ENCODE measurements around the gene BCAS3. TPM values are rescaled to one million over a fixed set of nuclear protein-coding genes. Genes with fewer than 3 reads are reported as not detected.

BCAS3 gene
- total RNA-seq, 1 donor from 2014 or later, result 15.2 TPM

DNA sequence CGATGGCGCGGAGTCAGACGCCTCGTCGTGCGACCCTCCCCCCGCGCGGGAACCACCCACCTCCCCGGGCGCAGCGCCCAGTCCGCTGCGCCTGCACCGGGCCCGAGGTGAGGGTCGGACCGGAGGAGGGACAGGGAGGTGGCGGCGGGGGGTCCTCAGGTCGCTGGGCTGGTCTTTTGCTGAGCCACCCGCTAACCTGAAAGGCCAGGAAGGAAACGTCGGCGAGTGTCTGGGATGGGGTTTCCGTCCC lies 726.9 kb downstream of the BCAS3 start:
- no peak overlapping the region for H3K4me3 ChIP-seq (ENCODE audit: low read depth, low read length)
- TF ChIP-seq, protein P1, sequence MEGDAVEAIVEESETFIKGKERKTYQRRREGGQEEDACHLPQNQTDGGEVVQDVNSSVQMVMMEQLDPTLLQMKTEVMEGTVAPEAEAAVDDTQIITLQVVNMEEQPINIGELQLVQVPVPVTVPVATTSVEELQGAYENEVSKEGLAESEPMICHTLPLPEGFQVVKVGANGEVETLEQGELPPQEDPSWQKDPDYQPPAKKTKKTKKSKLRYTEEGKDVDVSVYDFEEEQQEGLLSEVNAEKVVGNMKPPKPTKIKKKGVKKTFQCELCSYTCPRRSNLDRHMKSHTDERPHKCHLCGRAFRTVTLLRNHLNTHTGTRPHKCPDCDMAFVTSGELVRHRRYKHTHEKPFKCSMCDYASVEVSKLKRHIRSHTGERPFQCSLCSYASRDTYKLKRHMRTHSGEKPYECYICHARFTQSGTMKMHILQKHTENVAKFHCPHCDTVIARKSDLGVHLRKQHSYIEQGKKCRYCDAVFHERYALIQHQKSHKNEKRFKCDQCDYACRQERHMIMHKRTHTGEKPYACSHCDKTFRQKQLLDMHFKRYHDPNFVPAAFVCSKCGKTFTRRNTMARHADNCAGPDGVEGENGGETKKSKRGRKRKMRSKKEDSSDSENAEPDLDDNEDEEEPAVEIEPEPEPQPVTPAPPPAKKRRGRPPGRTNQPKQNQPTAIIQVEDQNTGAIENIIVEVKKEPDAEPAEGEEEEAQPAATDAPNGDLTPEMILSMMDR (conservative IDR thresholded peaks at IDR 0.05; ENCODE audit: low read depth, low read length), result no peak

DNA sequence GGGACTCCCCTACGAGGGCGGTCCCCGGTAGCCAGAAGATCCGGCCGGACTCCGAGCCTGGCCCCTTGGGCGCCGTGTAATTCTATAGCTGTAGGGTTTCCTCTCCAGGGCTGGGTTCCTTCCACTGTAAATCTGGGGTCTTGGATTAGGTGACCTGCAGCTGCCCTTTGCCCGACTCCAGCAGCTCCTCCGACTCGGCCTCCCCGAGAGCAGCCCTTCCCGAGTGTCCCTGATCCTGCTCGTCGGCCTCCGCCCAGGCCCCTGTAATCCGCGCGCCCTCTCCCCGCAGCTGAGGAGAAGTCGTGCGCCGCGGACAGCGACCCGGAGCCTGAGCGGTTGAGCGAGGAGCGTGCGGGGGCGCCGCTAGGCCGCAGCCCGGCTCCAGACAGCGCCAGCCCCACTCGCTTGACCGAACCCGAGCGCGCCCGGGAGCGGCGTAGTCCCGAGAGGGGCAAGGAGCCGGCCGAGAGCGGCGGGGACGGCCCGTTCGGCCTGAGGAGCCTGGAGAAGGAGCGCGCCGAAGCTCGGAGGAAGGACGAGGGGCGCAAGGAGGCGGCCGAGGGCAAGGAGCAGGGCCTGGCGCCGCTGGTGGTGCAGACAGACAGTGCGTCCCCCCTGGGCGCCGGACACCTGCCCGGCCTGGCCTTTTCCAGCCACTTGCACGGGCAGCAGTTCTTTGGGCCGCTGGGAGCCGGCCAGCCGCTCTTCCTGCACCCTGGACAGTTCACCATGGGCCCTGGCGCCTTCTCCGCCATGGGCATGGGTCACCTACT lies 727.4 kb downstream of the BCAS3 start:
- no peak for DNase-seq (ENCODE audit: low read depth)
- H3K4me3 ChIP-seq (ENCODE audit: low read depth, low read length), result peak overlapping the region; percentile 4
- TF ChIP-seq, protein P1 (conservative IDR thresholded peaks at IDR 0.05; ENCODE audit: low read depth, low read length), result no peak

More for the DNA sequence above, 726.9 kb downstream of the BCAS3 start:
- no peak for DNase-seq (ENCODE audit: low read depth)

DNA sequence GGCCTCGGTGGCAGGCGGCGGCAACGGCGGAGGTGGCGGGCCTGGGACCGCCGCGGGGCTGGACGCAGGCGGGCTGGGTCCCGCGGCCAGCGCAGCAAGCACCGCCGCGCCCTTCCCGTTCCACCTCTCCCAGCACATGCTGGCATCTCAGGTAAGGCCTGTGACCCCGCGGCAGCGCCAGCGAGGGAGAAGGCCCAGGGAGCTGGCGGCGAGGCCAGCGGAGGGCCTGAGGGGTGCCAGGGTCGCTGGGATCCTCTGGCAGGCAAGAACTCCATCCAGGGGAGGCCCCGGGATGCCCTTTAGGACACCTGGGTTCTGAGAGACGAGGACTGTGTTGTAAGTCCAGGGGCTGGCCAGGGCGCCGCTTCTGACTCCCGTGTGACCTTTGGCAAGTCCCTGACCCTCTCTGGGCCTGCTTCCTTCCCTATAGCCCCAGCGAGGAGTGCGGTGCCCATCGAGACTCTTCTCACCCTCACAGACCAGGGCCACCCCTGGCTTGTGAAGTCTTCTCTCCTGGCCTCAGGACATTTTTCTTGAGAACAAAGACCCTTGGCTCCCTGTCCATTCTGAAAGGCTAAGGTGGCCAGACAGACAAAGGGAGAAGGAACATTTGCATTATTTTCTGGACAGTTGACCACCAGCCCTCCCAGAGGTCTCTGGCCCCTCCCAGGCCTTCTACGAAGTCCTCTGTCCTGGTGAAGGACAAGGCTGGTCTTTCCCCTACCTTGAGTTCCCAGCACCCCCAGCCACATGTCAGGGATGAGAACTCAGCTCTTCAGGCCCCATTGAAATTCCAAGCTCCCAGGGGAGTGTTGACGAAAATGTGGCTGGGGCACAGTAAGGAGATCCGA lies 728.3 kb downstream of the BCAS3 start:
- no peak for DNase-seq (ENCODE audit: low read depth)
- TF ChIP-seq, protein P1 (conservative IDR thresholded peaks at IDR 0.05; ENCODE audit: low read depth, low read length), result no peak
- H3K4me3 ChIP-seq (ENCODE audit: low read depth, low read length), result no peak overlapping the region

DNA sequence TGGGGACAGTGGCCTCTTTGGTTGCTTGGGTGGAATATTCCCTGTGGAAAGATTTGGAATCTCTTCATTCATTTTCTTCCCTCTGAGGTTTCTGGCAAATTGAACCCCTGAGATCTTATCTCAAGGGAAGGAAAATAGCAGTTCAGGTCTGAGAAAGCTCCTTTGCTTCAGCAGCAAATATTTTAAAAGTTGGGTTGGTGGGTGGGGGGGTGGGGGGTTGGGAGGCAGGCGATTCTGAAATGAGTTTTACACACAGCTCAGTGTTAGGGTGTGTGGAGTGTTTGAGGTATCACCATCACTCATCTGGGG lies 728.8 kb downstream of the BCAS3 start:
- DNase-seq (ENCODE audit: low read depth), result no peak
- no peak overlapping the region for H3K4me3 ChIP-seq (ENCODE audit: low read depth, low read length)
- TF ChIP-seq, protein P1 (conservative IDR thresholded peaks at IDR 0.05; ENCODE audit: low read depth, low read length), result no peak

DNA sequence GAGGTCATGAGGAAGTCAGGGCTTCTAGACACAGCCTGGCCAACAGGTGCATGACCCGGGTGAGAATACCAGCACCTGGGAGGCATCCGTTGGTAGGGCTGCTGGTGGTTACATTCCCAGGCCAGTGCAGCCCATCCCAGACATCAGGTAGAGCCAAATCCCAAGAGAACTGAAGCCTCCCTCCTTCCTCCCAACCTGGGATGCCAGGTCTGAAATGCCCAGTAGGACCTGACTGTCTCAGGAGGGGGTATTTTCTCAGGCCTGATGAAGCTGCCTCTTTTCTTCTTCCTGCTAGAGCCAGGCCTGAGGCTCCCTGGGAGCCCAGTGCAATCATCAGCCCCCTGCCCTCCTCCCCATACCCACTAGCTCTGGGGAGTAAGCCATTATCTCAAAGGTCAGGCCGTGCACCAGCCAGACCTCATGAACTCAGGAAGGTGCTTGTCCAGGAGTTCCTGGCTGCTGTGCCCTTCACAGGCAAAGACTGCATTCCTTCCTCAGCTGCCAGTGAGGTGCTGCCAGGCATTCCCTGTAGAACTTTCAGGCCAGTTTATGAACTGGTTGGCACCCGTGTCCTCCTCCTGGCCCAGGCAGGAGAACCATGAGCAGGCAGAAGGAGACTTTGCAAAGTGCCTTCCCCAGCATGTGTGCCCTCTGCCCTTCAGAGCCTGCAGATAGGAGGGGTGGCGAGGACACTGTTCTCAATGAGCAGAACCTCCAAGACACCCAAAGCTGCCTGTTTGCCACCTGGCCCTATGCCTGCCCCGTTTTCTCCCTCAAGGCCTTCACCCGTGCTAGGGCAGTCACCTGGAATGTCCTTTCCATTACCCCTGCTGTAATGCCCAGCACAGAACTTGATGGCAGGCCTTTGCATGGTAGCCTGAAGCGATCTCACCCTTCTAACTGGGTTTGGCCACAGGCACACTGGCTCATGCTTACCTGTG lies 729.6 kb downstream of the BCAS3 start:
- TF ChIP-seq, protein P1 (conservative IDR thresholded peaks at IDR 0.05; ENCODE audit: low read depth, low read length), result no peak
- H3K4me3 ChIP-seq (ENCODE audit: low read depth, low read length), result no peak overlapping the region
- no peak for DNase-seq (ENCODE audit: low read depth)

DNA sequence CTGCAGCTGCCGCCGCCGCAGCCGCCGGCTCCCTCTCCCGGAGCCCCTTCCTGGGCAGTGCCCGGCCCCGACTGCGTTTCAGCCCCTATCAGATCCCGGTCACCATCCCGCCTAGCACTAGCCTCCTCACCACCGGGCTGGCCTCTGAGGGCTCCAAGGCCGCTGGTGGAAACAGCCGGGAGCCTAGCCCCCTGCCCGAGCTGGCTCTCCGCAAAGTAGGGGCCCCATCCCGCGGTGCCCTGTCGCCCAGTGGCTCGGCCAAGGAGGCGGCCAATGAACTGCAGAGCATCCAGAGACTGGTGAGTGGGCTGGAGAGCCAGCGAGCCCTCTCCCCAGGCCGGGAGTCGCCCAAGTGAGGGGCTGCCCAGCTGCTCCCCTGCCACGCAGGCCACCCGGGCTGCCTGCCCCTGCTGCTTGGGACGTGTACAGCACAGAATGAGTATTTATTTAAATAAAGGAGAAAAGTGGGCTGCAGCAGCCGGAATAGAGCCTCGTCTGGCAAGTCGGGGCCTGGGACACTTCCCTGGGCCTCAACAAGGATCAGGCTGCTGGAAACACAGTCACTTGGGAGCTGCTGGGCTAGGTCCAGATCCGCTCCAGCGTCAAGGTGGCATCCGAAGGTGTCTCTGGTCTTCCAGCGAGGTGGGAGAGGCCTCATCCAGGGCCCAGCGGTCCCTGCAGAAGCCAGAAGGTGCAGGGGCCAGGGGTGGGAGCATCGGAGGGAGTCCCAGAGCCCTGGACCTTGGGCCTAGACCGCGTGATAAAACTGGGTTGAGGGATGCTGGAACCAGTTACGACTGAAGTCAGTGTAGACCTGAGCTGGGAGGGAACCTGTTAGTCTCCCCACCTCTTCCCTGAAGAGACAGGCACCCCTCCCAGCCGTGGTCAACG lies 730.7 kb downstream of the BCAS3 start:
- DNase-seq (ENCODE audit: low read depth), result no peak
- H3K4me3 ChIP-seq (ENCODE audit: low read depth, low read length), result no peak overlapping the region
- TF ChIP-seq, protein P1 (conservative IDR thresholded peaks at IDR 0.05; ENCODE audit: low read depth, low read length), result no peak
